HS-27A (cell line): ENCODE measurements around the gene WDR4.
"Not testable (repeated sequence)": the region's sequence is repeated elsewhere in the genome, so short reads cannot be mapped to it uniquely, and the experiment has no call there.

Experiments
- DNase-seq: peaks from one replicate; pipeline ENCODE4 v3.0.0-alpha.2; 2012; ENCODE audit warnings: low read depth, missing footprints

Gene WDR4

GRCh38 chr21:42839271-42840231 is 39.8 kb downstream of the WDR4 start:
- DNase-seq = no peak

- DNase-seq = not testable (repeated sequence)
Measured at GRCh38 chr21:42838212-42838690, 41.1 kb downstream of the WDR4 start.

- no peak for DNase-seq
Measured at GRCh38 chr21:42837421-42838211, 41.7 kb downstream of the WDR4 start.

- no peak for DNase-seq
Measured at GRCh38 chr21:42836767-42837301, 42.5 kb downstream of the WDR4 start.

GRCh38 chr21:42836402-42836666 is 43.0 kb downstream of the WDR4 start:
- no peak for DNase-seq

- DNase-seq = no peak
Measured at GRCh38 chr21:42835611-42836401, 43.5 kb downstream of the WDR4 start.

GRCh38 chr21:42835211-42835610 is 44.1 kb downstream of the WDR4 start:
- no peak for DNase-seq

- no peak for DNase-seq
Measured at GRCh38 chr21:42834726-42835191, 44.6 kb downstream of the WDR4 start.

GRCh38 chr21:42833859-42834725 is 45.2 kb downstream of the WDR4 start:
- no peak for DNase-seq

- DNase-seq = no peak
Measured at GRCh38 chr21:42833439-42833815, 45.9 kb downstream of the WDR4 start.

- DNase-seq = not testable (repeated sequence)
Measured at GRCh38 chr21:42832321-42832630, 47.1 kb downstream of the WDR4 start.

GRCh38 chr21:42830456-42831455 is 48.6 kb downstream of the WDR4 start:
- DNase-seq = no peak

- DNase-seq = no peak
Measured at GRCh38 chr21:42829954-42830353, 49.4 kb downstream of the WDR4 start.

- no peak for DNase-seq
Measured at GRCh38 chr21:42829417-42829816, 49.9 kb downstream of the WDR4 start.

- no peak for DNase-seq
Measured at GRCh38 chr21:42827588-42827987, 51.8 kb downstream of the WDR4 start.

- no peak for DNase-seq
Measured at GRCh38 chr21:42820616-42821465, 58.5 kb downstream of the WDR4 start.

- DNase-seq = no peak
Measured at GRCh38 chr21:42819861-42820615, 59.3 kb downstream of the WDR4 start.

- DNase-seq = no peak
Measured at GRCh38 chr21:42818328-42818749, 61.0 kb downstream of the WDR4 start.
